NCI-H446 treated with DMSO at 0.1 percent for 48 hours (cell line): ENCODE results near the gene UTS2.
A peak's percentile ranks its signal among the peaks of the same experiment; 100 is the strongest.

Experiments used
- DNase-seq: peaks from one replicate; lab custom pipeline; 2025; lab: John Stamatoyannopoulos, UW

UTS2 gene

DNA sequence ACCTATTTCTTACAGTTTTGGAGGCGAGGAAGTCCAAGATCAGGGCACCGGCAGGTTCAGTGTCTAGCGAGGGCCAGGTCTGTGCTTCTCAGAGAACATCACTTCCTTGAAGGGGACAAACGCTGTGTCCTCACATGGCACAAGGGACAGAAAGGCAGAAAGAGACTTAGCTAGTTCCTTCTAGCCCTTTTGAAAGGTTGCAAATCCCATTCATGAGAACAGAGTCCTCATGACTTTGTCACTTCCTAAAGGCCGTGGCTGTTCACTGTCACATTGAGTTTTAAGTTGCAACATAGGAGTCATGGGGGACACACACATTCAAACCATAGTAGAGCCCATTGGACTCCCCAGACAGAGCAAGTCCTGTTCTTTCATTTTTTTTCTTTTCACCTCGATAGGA lies 41.4 kb downstream of the UTS2 start:
- DNase-seq = no peak

DNA sequence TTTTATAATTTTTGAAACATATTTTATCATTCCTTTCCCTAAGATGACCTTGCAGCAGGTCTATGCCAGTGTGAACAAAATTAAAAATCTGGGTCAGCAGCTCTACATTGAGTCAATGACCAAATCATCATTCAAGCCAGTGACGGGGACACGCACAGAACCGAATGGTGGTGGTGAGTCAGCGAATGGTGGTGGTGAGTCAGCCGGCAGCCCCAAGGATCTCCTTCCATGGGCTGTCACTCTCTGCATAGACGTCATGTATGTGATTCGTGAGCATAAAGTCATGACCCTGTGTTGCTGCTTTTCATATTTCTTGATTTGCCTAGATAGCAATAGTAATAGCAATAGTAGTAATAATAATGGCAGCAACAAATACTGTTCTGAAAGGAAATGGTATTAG lies 42.5 kb downstream of the UTS2 start:
- no peak for DNase-seq

DNA sequence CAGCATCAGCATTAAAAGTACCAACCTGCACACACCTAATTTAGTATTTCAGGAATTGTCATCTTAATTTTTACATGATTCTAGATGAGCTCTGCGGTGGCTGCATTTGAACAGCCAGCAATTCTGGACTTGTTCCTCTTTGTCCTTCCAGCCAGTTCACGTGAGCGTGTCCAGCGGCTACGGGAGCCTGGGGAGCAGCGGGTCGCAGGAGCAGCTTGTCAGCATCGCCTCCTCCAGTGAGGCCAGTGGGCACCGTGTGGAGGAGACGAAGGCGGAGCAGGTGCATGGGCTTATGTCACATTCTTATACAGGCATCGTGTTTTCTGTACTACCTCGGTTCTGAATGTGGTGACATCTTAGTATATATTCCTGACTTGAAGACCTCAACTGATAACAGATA lies 43.1 kb downstream of the UTS2 start:
- no peak for DNase-seq

DNA sequence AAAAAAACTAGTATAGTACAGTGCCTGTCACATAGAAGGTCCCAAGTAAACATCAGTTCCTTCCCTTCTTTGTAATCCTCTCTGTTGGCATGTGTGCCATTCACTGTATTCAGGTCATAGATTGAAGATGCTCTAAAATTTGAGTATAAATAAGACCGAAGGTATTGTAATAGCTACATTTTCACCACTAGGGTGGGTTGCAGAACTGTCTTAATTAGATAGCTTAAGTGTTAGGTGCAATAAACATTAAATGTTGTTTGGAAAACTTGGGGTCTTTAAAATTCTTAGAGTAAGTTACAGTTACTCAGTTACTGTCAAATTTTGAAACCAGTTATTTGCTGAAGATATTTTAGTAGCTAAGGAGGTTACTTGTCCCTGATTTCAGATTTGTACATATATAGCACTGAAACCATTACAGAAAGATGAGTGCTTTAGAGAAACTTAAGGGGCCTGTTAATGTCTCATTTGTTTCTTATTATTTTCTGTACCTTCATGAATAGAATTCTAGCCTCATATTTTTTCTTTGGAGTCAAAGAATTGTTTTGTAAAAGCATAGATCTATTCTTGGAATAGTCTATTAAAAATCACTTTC lies 44.5 kb downstream of the UTS2 start:
- DNase-seq = peak; percentile 43

DNA sequence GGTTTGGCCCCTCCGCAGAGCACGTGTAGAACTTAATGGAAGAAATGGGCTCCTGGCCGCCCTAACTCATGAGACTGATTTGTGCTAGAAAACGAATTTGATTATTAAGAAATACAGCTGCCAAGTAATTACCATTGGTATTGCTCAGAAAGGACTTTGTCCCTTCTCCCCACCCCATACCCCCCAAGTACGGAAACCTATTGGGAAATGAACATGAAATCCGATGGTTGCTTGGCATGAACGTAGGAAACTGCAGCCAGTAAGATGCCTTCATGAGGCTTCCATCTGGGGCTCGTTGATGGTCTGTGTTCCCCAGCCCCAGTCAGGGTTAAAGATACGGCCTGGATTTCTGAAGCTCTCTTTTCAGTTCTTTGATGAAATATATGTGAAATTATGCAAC lies 47.4 kb downstream of the UTS2 start:
- DNase-seq = no peak
